Esophagus muscularis mucosa (tissue), 4 donors: ENCODE results near the gene SLC38A8.

ENCODE experiments used
- CTCF ChIP-seq, 3 experiments: fragments of 200-600 bp in 2 of 3; fragments of 450-650 bp in 1 of 3; sonication (generic) in 2 of 3; IDR thresholded peaks; one replicate each; pipeline ENCODE4 v1.5.1; 2017 to 2019; ENCODE audit warnings: antibody characterized with exemption in 3 of 3, mild to moderate bottlenecking in 2 of 3, moderate library complexity in 1 of 3
- EP300 ChIP-seq: sonication (generic); formaldehyde crosslinking; IDR thresholded peaks from one replicate; pipeline ENCODE4 v1.6.1; 2017; ENCODE audit warnings: antibody characterized with exemption
- POLR2A ChIP-seq: fragments of 450-650 bp; IDR thresholded peaks from one replicate; pipeline ENCODE4 v1.6.1; 2017; ENCODE audit warnings: antibody characterized with exemption, moderate library complexity, mild to moderate bottlenecking, low read depth
- POLR2AphosphoS5 ChIP-seq, 2 donors: sonication (generic); formaldehyde crosslinking; IDR thresholded peaks; one replicate each; pipeline ENCODE4 v1.6.1; 2017; ENCODE audit warnings: antibody characterized with exemption in 2 of 2

- TF ChIP-seq CTCF (IDR thresholded peaks at IDR 0.05), result no peak
- no peak for TF ChIP-seq POLR2AphosphoS5 (IDR thresholded peaks at IDR 0.05)
- no peak for TF ChIP-seq EP300
- no peak for TF ChIP-seq POLR2A
Observed at GRCh38 chr16:83979441-83979840, 63.2 kb downstream of the SLC38A8 start.
